Measurements from ENCODE around the gene LDOC1.

- TF ChIP-seq CTCF (IDR thresholded peaks at IDR 0.05) (no peak), POLR2A (IDR thresholded peaks at IDR 0.05) (no peak)
Measured at GRCh38 chrX:141180851-141181250, 3.9 kb upstream of the LDOC1 start.

Measured in right lobe of liver (tissue), 4 donors.